ENCODE results near the gene PPP2CA.

PPP2CA gene

DNA sequence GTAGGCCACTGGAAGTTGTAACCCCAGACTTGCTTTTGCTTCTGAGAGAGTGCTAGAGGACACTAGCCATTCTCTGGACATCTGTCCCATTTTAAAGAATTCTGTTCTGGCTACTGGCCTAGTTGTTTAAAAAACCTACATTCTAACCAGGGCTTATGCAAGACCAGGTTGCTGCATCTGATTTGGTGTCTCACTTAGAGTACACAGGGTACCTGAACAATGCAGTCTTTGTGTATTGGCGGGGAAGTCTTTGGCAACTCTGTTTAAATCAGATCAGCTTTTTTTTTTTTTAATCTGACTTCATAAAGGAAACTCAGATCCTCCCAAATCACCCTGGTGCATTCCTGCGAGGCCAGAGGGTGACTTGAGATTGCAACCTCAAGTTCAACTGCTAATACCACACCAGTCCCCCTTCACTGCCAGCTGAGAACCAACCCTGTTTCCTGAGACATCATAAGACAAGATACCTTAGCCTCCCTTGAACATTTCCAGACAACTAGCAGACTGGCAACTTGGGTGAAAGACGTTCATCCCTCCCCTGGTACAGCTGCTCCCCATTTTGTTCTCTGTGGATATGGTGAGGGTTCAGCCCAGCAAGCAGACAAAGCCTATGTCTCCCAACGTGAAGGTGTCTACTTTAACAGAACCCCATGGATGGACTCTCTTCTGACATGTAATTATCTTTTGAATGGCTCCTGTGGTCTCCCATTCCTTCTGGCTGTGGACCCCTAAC is 76.1 kb downstream of the PPP2CA start:
- H2AFZ ChIP-seq (ENCODE audit: low read length), result no peak overlapping the region
- H4K20me1 ChIP-seq (ENCODE audit: insufficient read depth, low read length, poor library complexity, severe bottlenecking), result peaks cover 5% of the 10 kb centered on the region
- H3K9ac ChIP-seq (ENCODE audit: low read depth, low read length, poor library complexity, severe bottlenecking), result no peak overlapping the region
- no peaks in the 10 kb centered on the region for H3K9me3 ChIP-seq (ENCODE audit: insufficient read depth, low read depth, low read length)
- H3K36me3 ChIP-seq (ENCODE audit: insufficient read depth, low read length), result peaks cover 59% of the 10 kb centered on the region; the same call in 1 of the 2 replicates
- H3K4me2 ChIP-seq (ENCODE audit: low read depth, low read length, poor library complexity, severe bottlenecking), result no peak overlapping the region
- no peaks in the 10 kb centered on the region for H3K27me3 ChIP-seq (ENCODE audit: insufficient read depth, low read length, poor library complexity, severe bottlenecking)
- no peak overlapping the region for H3K4me3 ChIP-seq (ENCODE audit: low read length, poor library complexity, severe bottlenecking)
- no peaks in the 10 kb centered on the region for H3F3A ChIP-seq (ENCODE audit: low read depth)
- H3K9me2 ChIP-seq (replicated peaks; ENCODE audit: low read depth, low read length), result no peaks in the 10 kb centered on the region
- H3K79me2 ChIP-seq (ENCODE audit: insufficient read depth, low read length), result no peaks in the 10 kb centered on the region
- TF ChIP-seq, protein P1, sequence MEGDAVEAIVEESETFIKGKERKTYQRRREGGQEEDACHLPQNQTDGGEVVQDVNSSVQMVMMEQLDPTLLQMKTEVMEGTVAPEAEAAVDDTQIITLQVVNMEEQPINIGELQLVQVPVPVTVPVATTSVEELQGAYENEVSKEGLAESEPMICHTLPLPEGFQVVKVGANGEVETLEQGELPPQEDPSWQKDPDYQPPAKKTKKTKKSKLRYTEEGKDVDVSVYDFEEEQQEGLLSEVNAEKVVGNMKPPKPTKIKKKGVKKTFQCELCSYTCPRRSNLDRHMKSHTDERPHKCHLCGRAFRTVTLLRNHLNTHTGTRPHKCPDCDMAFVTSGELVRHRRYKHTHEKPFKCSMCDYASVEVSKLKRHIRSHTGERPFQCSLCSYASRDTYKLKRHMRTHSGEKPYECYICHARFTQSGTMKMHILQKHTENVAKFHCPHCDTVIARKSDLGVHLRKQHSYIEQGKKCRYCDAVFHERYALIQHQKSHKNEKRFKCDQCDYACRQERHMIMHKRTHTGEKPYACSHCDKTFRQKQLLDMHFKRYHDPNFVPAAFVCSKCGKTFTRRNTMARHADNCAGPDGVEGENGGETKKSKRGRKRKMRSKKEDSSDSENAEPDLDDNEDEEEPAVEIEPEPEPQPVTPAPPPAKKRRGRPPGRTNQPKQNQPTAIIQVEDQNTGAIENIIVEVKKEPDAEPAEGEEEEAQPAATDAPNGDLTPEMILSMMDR (conservative IDR thresholded peaks at IDR 0.05; ENCODE audit: low read length), result no peak
- no peak for TF ChIP-seq EZH2phosphoT487 (IDR thresholded peaks at IDR 0.05; ENCODE audit: borderline replicate concordance)
- H3K4me1 ChIP-seq (ENCODE audit: insufficient read depth, low read length, poor library complexity, severe bottlenecking), result no peaks in the 10 kb centered on the region

DNA sequence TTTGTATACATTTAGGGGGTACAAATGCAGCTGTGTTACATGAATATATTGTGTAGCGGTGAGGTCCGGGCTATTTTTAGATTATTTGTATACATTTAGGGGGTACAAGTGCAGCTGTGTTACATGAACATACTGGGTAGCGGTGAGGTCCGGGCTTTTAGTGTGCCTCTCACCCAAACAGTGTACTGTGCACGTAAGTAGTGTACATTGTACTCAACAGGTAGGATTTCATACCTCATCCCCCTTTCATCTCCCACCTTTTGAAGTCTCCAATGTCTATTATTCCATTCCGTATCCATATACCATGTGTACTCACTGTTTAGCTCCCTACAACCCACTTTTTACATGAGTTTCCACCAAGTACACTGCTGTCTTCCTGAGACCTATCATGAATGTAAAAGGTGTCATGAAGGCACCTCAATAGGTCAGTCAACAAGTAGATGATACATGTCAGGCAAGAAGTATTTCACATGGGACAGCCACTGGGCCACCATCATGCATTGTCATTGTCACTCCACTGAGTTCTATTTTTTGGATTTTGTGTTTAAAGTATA is 76.8 kb downstream of the PPP2CA start:
- Histone ChIP-seq H3K27me3 (ENCODE audit: insufficient read depth, low read length, poor library complexity, severe bottlenecking) (no peaks in the 10 kb centered on the region), H3K9me2 (replicated peaks; ENCODE audit: low read depth, low read length) (no peaks in the 10 kb centered on the region), H4K20me1 (ENCODE audit: insufficient read depth, low read length, poor library complexity, severe bottlenecking) (peaks cover 5% of the 10 kb centered on the region), H2AFZ (ENCODE audit: low read length) (no peak overlapping the region), H3K36me3 (ENCODE audit: insufficient read depth, low read length) (peaks cover 55% of the 10 kb centered on the region; the same call in 1 of the 2 replicates), H3F3A (ENCODE audit: low read depth) (no peaks in the 10 kb centered on the region), H3K4me3 (ENCODE audit: low read length, poor library complexity, severe bottlenecking) (no peak overlapping the region), H3K9ac (ENCODE audit: low read depth, low read length, poor library complexity, severe bottlenecking) (no peak overlapping the region), H3K4me2 (ENCODE audit: low read depth, low read length, poor library complexity, severe bottlenecking) (no peak overlapping the region), H3K79me2 (ENCODE audit: insufficient read depth, low read length) (no peaks in the 10 kb centered on the region), H3K4me1 (ENCODE audit: insufficient read depth, low read length, poor library complexity, severe bottlenecking) (no peaks in the 10 kb centered on the region), H3K9me3 (ENCODE audit: insufficient read depth, low read depth, low read length) (no peaks in the 10 kb centered on the region)
- no peak for TF ChIP-seq EZH2phosphoT487 (IDR thresholded peaks at IDR 0.05; ENCODE audit: borderline replicate concordance)
- TF ChIP-seq, protein P1 (conservative IDR thresholded peaks at IDR 0.05; ENCODE audit: low read length), result no peak

DNA sequence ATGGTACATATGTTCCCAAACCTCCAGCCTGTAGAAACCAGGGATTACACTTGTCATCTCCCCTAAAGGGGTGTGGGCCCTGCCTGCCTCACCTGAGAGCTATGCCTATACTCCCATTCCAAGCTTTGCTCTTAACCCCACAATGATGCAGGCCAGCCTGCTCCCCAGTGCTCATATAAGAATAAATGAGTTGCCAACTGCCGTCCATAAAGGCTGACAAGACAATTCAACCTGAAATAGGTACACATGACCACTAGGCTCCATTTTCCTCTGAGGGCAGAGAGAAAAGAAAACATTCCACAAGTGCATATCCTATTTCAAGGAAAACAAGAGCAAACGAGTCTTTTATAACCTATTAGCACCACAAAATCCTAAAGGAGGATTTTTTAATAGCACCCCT is 77.6 kb downstream of the PPP2CA start:
- Histone ChIP-seq H3K4me2 (ENCODE audit: low read depth, low read length, poor library complexity, severe bottlenecking) (no peak overlapping the region), H3K9ac (ENCODE audit: low read depth, low read length, poor library complexity, severe bottlenecking) (no peak overlapping the region), H3K27me3 (ENCODE audit: insufficient read depth, low read length, poor library complexity, severe bottlenecking) (no peaks in the 10 kb centered on the region), H4K20me1 (ENCODE audit: insufficient read depth, low read length, poor library complexity, severe bottlenecking) (peaks cover 5% of the 10 kb centered on the region), H3F3A (ENCODE audit: low read depth) (no peaks in the 10 kb centered on the region), H3K4me1 (ENCODE audit: insufficient read depth, low read length, poor library complexity, severe bottlenecking) (no peaks in the 10 kb centered on the region), H3K4me3 (ENCODE audit: low read length, poor library complexity, severe bottlenecking) (no peak overlapping the region), H2AFZ (ENCODE audit: low read length) (no peak overlapping the region), H3K79me2 (ENCODE audit: insufficient read depth, low read length) (no peaks in the 10 kb centered on the region), H3K36me3 (ENCODE audit: insufficient read depth, low read length) (peaks cover 47% of the 10 kb centered on the region; the same call in 1 of the 2 replicates), H3K9me2 (replicated peaks; ENCODE audit: low read depth, low read length) (no peaks in the 10 kb centered on the region), H3K9me3 (ENCODE audit: insufficient read depth, low read depth, low read length) (no peaks in the 10 kb centered on the region)
- TF ChIP-seq, protein P1 (conservative IDR thresholded peaks at IDR 0.05; ENCODE audit: low read length), result no peak
- TF ChIP-seq EZH2phosphoT487 (IDR thresholded peaks at IDR 0.05; ENCODE audit: borderline replicate concordance), result no peak
